Activated CD8-positive, alpha-beta memory T cell treated with anti-CD3 and anti-CD28 coated beads for 24 hours (primary cell): ENCODE measurements around the gene TRPM6.
A peak's percentile ranks its signal among the peaks of the same experiment; 100 is the strongest.
"Not testable (repeated sequence)": the region's sequence is repeated elsewhere in the genome, so short reads cannot be mapped to it uniquely, and the experiment has no call there.

Experiments used
- DNase-seq: peaks from one replicate; pipeline ENCODE4 v3.0.0-alpha.2; 2020

Gene TRPM6

DNA sequence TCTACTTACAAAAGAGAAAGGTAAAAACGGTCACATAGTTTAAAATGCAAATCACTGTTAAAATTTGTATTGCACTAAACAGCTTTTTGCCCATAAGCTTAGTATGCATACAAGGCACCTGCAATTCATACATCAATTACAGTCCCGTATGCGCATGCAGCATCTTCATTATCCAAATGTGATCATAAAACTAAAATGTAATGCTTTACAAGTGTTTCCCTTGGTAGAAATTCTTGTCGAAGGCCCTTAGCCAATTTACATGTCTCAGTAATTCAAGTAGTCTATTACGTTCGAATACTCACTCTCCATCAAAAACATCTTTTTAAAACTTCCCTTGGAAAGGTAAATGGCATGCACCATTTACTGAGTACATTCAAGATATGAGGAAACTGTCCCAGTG lies 32.6 kb downstream of the TRPM6 start:
- no peak for DNase-seq

DNA sequence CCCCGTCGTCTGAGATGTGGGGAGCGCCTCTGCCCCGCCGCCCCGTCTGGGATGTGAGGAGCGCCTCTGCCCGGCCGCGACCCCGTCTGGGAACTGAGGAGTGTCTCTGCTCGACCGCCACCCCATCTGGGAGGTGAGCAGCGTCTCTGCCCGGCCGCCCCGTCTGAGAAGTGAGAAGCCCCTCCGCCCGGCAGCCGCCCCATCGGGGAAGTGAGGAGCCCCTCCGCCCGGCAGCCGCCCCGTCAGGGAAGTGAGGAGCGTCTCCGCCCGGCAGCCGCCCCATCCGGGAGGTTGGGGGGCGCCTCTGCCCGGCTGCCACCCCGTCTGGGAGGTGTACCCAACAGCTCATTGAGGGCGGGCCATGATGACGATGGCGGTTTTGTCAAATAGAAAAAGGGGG lies 34.7 kb downstream of the TRPM6 start:
- not testable (repeated sequence) for DNase-seq

- DNase-seq, result no peak
Measured at GRCh38 chr9:74848153-74848525, 39.6 kb downstream of the TRPM6 start.

GRCh38 chr9:74847478-74848152 lies 40.1 kb downstream of the TRPM6 start:
- DNase-seq, result no peak

GRCh38 chr9:74846766-74847165 lies 41.0 kb downstream of the TRPM6 start:
- DNase-seq, result no peak

DNA sequence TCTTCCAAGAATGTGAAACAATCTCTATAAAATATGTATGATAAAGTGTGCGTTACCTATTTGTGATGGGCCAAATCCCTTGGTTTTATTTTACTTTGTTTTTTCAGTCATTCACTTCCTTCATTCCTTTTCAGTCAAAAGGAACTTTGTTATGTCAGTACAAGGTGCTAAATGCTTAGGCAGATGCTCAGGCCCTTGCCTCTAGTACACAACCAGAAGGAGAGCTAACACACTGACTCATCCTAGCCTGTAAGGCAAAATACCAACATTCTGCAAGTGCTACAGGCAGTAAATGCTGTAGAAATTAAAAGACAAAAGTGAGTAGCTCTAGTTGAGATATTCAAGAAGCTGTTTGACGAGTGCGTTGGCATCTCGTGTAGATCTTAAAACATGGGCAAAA lies 49.4 kb downstream of the TRPM6 start:
- no peak for DNase-seq

DNA sequence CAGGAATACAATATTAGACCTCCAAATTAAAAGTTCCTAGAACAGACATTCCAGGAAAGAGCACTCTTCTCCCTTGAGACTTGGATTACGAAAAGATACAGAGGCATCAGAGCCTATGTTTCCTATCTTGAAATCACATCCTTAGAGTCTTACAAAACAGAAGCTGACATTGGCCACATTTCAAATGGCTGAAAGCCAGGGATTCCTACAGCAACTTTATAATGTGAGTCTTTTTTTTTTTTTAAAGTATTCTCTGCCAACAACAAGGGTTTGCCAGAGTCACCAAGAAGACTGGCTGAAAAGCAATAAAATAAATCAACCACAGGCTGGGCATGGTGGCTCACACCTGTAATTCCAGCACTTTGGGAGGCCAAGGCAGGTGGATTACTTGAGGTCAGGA lies 63.1 kb downstream of the TRPM6 start:
- no peak for DNase-seq

GRCh38 chr9:74821636-74822035 lies 66.1 kb downstream of the TRPM6 start:
- no peak for DNase-seq

GRCh38 chr9:74817816-74818215 lies 69.9 kb downstream of the TRPM6 start:
- no peak for DNase-seq

DNA sequence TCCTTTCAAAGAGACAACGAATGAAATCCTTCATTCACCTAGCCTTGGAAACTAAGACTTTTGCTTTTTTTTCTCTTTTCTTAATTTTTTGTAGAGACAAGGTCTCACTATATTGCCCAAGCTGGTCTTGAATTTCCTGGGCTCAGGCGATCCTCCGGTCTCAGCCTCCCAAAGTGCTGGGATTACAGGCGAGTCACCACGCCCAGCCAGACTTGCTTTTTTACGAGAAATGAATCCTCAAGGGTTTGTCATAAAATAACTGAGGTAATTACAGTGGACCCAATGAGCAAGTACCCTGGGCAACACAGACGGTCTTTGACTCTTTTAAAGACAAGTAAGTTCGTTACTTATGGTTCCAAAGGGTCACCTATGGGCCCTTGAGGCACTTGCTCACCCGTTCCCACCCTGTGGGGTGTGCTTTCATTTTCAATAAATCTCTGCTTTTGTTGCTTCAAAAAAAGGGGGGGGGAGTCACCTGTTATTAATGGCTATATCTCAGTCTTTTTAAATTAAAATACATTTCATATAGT lies 70.4 kb downstream of the TRPM6 start:
- DNase-seq, result no peak

- DNase-seq, result no peak
Measured at GRCh38 chr9:74810200-74810599, 77.5 kb downstream of the TRPM6 start.

- no peak for DNase-seq
Measured at GRCh38 chr9:74804018-74804385, 83.7 kb downstream of the TRPM6 start.

DNA sequence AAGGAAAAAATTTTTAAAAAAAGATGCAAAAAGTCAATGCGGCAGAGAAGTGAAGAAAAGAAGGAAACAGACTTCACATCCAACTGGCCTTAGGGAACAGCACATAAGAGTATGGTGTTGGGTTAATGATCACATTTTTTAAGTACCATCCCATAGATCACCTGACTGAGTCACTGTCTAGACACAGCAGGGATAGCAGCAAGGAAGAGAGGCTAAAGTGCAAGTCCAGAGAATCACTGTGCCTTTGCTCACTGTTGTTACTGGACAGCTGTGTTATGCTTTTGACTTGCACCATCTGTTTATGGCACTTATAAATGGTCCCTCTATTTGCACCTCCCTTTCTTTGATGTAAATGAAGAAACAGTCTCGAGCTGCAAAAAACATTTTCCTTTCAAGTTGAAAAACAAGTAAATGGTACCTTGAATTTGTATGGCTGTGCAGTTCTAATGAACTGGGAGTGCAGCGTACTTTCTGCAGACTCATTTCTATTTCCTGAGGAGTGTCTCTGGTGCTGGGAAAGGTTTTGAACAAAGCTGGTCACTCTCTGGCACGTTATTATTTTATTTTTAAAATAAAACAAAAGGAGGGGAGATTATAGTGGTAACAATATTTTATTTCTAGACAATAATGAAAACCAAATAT lies 84.2 kb downstream of the TRPM6 start:
- DNase-seq, result no peak

- DNase-seq, result no peak
Measured at GRCh38 chr9:74800226-74800625, 87.5 kb downstream of the TRPM6 start.

DNA sequence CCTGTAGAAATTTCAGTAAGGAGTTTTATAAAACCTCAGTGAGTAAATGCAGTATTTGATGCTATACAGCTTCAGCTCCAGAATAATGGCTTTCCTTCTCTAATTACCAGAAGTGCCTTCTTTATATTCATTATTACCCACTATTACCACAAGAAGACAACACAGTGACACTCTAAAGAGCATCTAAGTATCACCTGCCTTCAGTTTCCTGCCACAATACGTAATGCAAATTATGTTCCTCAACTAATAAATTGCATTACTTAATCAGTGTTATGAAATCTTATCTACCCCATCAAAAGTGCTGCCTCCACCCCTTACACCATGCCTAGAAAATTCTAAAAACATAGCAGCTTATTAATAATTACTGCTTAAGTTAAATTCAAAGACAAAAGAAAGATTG lies 91.9 kb downstream of the TRPM6 start:
- no peak for DNase-seq

DNA sequence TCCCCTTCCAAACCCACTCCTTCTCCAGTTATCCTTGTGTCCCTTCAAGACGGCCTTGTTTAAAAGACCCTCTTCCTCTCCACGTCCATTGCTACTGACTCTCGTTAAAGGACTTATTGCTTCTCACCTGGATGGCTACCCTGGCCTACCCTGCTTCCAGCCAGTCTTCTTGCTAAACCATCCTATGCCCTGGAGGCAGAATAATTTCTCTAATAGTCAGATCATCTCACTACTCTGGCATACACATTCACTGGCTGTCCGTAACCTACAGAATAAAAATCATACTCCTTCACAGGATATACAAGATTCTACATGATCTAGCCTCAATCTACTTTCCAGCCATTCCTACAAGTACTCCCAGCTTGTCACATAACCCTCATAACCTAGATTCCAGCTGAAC lies 92.6 kb downstream of the TRPM6 start:
- DNase-seq, result no peak

DNA sequence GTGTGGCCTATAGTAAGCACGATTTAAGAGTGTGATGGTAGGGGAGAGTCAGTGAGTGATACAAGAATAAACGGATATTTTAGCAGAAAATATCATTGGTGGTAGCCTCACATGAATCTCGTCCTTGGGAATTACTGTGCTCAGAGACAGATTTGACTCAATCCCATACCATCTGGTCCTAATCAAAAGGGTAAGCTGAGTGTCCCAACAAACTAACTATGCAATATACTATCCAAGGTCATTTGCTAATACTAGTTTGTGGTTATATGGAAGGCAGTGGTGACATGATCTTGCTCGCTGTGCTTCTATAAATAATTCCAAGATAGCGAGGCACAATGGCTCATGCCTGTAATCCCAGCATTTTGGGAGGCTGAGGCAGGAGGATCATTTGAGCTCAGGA lies 103.2 kb downstream of the TRPM6 start:
- no peak for DNase-seq

GRCh38 chr9:74783408-74783807 lies 104.3 kb downstream of the TRPM6 start:
- DNase-seq, result no peak

GRCh38 chr9:74777136-74777879 lies 110.4 kb downstream of the TRPM6 start:
- DNase-seq, result peak; percentile 80

- DNase-seq, result no peak
Measured at GRCh38 chr9:74775396-74775795, 112.3 kb downstream of the TRPM6 start.

GRCh38 chr9:74773886-74774479 lies 113.7 kb downstream of the TRPM6 start:
- peak; percentile 82 for DNase-seq

DNA sequence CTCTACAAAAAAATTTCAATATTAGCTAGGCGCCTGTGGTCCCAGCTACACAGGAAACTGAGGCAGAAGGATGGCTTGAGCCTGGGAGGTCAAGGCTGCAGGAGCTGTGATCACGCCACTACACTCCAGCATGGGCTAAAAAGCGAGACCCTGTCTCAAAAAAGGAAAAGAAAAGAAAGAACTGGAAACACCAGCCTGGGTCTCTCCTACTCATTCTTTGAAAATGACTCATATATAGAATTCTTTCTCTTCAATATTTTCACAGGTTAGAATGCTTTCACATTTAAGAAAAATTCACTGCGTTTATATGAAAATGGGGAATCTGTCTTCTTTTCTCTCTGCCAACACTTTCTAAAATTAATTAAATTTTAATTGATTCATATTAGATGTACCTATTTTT lies 115.6 kb downstream of the TRPM6 start:
- DNase-seq, result no peak

DNA sequence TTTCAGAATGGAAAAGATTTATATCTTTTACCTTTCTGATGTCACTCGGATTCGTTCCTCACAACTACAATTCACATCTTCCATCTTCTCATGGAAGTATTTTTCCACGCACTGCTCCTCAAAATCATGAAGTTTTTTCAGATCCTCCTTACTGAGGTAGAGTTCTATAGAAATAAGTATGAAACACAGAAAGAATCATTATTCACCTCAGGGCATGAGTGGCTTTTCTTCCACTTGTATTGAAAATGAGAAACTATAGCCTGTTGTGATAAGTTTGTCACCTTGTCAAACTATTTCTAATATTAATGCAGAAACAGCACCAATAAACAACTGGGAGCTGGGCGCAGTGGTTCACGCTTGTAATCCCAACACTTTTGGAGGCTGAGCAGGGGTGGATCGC lies 116.0 kb downstream of the TRPM6 start:
- DNase-seq, result no peak

DNA sequence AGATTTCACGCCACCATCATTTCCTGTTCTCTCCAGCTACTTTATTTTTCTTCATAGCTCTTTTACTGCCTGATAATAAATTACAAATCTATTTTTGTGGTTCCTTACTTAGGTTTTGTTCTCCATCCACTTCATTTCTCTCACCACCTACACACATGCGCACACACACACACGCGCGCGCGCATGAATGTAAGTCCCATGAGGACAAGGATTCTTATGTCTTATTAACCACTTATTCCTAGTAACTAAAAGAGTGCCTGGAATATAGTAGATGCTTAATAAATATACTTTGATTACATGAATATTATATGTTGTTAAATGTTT lies 116.5 kb downstream of the TRPM6 start:
- DNase-seq, result no peak
